GM12801 (cell line): ENCODE results near the gene LDLRAD3.

ENCODE experiments used
- TF ChIP-seq, protein P1 (sequence below): IDR thresholded peaks from one replicate; pipeline ENCODE4 v1.5.1; 2011; ENCODE audit warnings: control low read depth; ENCODE audit not compliant: insufficient read length; ENCODE audit errors: extremely low read depth

LDLRAD3 gene

DNA sequence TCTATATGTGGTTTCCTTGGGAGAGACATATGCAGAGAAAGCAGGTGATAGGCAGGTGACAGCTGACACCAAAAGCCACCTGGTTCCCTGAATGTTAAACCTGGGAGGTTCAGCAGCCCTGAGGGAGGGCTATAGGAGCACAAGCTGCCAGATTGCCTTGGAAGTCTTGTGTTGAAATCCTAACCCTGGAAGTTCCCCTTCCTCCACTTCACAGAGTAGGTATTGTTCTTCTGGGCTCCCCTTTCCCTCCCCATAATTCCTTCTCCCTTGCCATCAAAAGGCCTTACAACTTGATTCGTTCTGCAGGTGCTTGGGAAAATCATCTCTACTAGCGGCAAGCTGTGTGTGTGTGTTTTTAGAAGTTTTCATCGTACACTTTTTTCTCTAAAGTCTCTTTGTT, 5.4 kb downstream of the LDLRAD3 start:
- TF ChIP-seq, protein P1, sequence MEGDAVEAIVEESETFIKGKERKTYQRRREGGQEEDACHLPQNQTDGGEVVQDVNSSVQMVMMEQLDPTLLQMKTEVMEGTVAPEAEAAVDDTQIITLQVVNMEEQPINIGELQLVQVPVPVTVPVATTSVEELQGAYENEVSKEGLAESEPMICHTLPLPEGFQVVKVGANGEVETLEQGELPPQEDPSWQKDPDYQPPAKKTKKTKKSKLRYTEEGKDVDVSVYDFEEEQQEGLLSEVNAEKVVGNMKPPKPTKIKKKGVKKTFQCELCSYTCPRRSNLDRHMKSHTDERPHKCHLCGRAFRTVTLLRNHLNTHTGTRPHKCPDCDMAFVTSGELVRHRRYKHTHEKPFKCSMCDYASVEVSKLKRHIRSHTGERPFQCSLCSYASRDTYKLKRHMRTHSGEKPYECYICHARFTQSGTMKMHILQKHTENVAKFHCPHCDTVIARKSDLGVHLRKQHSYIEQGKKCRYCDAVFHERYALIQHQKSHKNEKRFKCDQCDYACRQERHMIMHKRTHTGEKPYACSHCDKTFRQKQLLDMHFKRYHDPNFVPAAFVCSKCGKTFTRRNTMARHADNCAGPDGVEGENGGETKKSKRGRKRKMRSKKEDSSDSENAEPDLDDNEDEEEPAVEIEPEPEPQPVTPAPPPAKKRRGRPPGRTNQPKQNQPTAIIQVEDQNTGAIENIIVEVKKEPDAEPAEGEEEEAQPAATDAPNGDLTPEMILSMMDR: no peak

DNA sequence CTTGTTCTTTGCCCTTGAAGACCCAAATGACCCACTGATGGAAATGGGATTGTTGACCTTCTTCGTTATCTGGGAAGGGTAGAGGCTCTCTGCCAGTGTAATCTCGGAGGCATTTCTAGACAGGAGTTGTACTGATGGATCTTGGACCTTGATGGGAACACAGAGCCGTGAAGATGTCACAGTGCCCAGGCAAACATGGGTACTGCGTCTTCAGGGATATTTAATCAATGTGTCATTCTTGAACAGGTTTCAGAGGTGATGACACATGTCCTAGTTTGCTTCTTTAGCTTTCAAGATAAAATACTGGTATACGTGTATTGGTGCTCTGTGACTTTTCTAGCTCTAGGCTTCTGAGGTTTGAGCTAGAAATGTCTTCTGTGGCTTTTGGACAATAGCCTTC, 6.2 kb downstream of the LDLRAD3 start:
- TF ChIP-seq, protein P1: no peak

DNA sequence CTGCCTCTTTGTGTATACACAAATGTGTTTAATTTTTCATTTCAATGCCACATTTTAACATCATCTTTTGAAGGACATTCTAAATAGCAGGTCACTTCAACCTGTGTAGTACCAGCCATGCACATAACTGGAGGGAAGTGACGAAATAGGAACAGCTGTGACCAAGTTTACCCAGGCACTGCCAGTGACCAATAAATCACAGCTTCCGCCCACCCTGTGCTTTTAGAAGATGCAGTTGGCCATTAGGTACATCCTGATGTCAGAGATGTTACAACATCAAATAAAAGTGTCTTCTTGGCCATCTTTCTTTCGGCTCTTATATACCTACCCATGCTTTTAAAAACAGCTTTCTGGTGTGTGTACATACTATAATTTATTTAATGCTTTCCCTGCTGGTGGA, 7.8 kb downstream of the LDLRAD3 start:
- TF ChIP-seq, protein P1: no peak

DNA sequence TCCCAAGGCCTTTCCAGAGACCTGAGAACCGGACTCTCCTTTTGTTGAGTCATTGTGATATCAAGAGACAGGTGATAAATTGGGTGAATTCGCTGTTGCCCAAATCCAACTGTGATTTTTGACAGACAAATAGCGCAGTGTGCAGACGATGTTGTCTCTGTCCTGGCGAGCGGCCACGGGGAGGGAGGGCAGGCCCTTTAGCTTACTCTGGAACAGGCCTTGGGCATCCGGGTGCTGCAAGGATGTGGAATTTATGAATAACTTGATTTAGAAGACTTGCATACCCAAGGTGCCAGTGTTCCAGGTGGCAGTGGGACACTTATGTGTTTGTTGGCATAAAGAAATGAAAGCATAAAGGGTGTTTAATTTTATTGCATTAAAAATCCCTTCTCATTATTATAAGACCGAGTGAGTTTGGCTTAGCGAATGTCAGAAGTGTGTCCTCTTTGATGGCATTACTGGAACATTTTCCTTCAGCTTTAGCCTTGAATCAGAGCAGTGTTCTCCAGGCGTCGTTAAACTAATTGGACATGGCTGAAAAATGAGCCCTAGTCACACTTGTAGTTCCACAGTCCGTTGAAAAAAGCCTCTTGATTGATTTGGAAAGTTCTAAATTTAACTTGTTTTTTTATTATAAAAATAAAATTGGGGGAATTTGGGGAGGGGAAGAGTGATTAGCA, 9.4 kb downstream of the LDLRAD3 start:
- TF ChIP-seq, protein P1: no peak

DNA sequence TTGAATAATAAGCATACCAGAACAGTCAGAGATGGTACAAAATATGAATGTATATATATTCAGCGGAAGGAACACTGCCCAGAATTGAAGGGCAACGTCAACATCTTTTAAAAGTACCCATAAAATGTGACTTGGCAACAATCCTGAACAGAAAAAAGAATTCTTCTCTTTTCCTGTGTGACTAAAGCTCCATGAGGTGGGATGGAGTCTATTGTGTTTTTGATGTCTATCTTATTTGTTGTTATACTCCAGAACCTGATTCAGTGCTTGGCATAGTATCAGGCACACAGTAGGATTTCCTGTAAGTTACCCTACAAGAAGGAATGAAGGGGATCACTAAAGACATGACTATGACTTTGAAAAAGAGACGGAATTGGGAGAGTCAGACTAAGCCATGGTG, 10.3 kb downstream of the LDLRAD3 start:
- TF ChIP-seq, protein P1: no peak

DNA sequence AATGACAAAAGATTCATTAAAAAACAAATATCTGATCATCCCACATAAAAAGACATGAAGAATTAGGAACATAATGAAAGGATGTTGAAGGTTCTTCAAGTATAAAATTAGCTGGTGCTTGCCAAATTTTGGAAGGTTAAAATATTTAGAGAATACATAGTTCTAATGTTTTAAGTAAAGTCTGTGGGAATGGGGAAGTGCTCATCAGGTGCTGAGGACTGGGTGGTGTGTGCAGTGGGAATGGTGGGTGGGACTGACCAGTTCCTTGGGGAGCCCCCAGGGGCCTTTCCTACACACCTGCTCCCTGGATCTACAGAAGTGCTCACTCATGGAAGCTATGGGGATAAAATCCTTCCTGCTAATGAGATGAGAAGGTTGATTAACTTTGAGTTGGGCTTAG, 11.8 kb downstream of the LDLRAD3 start:
- TF ChIP-seq, protein P1: no peak

- TF ChIP-seq, protein P1: no peak
These were observed 18.7 kb downstream of the LDLRAD3 start for GRCh38 chr11:35962369-35963138.
